GM12891 (cell line): ENCODE measurements around the gene ZNF580.

Experiments
- POLR2A ChIP-seq: IDR thresholded peaks from 2 replicates; pipeline ENCODE4 v1.6.1; 2011; ENCODE audit warnings: low read depth, low read length, control low read depth
- POLR2AphosphoS5 ChIP-seq: IDR thresholded peaks from 2 replicates; pipeline ENCODE4 v1.6.1; 2011; ENCODE audit warnings: low read depth, low read length, control low read depth
- TAF1 ChIP-seq: IDR thresholded peaks from 2 replicates; pipeline ENCODE4 v1.6.1; 2011; ENCODE audit warnings: low read depth, low read length, control low read depth

GRCh38 chr19:55594996-55595545, 45.7 kb upstream of the ZNF580 start:
- TF ChIP-seq POLR2A (no peak), POLR2AphosphoS5 (no peak), TAF1 (no peak)
